ENCODE measurements around the gene RPS3A.
"Not testable (repeated sequence)": the region's sequence is repeated elsewhere in the genome, so short reads cannot be mapped to it uniquely, and the experiment has no call there.

Gene RPS3A

GRCh38 chr4:151099229-151099975 is at the start of gene RPS3A:
Gene RPS3A, plus strand, starts transcription at chr4:151099628. Its CDS starts 25 bp downstream, at chr4:151099653.
- DNase-seq, result peak; percentile 64 to 97 (median 94)

DNA sequence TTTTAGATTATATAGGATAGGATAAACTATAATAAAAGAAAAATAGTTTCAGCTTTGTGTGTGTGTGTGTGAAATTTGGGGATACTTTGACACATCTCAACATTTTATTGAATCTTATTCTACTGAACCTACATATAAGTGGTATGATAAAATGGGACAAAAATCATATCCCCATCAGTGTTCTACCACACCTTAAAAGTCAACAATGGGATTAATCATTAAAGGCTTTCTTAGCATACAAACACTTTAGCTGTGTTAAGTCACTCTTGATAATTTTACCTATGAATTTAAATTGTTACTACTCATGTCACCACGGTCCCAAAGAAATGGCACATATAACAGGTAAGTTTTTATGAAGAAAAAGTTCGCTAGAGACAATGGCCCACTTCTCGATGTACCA is 46.6 kb upstream of the RPS3A start:
- DNase-seq, result no peak

DNA sequence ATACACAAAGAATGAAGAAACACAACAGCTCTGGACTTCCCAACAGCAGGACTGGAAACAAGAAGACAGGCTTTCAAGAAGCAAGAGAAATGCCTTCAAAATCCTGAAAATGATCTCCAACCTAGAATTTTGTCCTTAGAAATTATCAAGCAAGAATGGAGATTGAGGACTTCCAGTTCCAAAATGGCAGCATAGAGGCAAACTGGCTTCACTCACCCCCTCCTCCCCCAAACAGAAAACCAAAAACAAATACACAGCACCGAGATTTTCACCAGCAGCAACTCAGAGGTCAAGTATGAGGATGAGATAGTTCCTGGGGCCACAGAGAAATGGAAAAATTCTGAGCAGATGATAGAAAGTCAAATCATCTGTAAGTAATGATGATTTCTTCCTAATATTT is 43.9 kb upstream of the RPS3A start:
- no peak for DNase-seq

GRCh38 chr4:151063143-151063542 is 36.3 kb upstream of the RPS3A start:
- DNase-seq, result not testable (repeated sequence)

DNA sequence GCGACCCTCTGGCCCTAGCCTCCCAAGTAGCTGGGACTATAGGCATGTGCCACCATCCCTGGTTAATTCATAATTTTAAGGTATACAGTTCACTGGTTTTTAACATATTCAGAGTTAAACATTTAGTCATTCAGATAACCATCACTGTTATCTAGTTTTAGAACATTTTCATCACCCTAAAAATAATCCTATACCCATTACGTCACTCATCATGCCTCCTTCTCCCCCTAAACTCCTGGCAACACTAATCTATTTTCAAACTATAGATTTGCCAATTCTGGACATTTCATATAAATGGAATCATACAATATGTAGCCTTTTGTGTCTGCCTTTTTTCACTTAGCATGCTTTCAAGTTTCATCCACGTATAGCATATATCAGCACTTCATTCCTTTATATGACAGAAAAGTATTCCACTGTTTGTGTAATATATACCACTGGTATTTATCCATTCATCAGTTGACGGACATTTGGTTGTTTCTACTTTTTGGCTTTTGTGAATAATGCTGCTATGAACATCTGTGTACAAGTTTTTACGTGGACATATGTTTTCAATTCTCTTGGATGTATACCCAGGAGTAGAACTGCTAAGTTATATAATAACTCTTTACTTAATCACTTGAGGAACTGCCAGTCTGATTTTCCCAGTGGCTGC is 32.0 kb upstream of the RPS3A start:
- no peak for DNase-seq

GRCh38 chr4:151074416-151074916 is 25.0 kb upstream of the RPS3A start:
- no peak for DNase-seq

- DNase-seq, result not testable (repeated sequence)
Observed at GRCh38 chr4:151077978-151078377, 21.4 kb upstream of the RPS3A start.

- no peak for DNase-seq
Observed at GRCh38 chr4:151087467-151087866, 12.0 kb upstream of the RPS3A start.

DNA sequence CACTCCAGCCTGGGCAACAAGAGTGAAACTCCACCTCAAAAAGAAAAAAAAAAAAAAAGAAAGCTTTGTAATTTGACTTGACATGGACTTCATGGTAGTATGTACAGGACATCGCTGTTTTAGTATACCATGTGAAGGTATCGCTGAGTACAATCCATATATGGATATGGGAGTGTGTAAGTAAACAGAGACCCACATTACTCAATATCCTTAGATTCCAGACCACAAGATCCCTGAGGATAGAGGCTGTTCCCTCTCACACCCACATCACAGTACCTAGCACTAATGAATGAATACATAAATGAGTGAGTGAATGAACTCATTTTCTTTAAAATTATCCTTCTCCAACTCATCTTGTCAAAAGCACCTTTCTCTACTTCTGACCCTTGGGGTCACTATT is 8.4 kb upstream of the RPS3A start:
- no peak for DNase-seq

GRCh38 chr4:151092488-151092887 is 6.9 kb upstream of the RPS3A start:
- no peak for DNase-seq

DNA sequence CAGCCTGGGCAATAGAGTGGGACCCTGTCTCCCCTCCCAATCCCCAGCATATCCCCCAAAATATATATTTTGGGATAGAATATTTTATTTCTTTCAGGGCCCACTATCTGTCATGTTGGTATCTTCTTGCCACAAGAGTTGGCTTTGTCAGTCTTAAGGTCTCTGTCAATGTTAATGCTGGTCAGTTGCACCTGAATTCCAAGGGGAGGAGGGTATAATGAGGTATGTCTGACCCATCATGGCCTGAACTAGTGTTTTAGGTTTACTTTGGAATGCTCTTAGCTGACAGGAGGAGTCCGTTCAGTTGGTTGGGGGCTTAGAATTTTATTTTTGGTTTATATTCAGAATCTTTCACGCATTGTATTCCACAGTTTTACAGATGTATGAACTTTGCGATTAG is 6.2 kb upstream of the RPS3A start:
- no peak for DNase-seq

DNA sequence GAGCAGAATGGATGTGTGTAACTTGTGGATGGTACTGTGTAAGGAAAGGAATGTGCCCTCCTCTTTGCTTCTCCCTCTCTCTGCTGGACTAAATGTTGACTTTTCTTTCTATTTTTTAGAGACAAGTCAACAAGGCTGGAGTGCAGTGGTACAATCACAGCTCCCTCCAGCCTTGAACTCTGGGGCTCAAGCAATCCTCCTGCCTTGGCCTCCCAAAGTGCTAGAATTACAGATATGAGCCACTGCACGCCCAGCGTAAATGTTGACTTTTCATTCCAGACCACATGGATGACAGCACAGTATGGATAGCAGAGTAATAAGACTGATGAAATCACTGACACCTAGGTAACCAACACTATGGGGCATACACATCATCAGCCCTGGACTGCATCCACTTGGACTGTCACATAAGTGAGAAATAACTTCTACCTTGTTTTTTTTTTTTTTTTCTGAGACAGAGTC is 5.1 kb upstream of the RPS3A start:
- no peak for DNase-seq

DNA sequence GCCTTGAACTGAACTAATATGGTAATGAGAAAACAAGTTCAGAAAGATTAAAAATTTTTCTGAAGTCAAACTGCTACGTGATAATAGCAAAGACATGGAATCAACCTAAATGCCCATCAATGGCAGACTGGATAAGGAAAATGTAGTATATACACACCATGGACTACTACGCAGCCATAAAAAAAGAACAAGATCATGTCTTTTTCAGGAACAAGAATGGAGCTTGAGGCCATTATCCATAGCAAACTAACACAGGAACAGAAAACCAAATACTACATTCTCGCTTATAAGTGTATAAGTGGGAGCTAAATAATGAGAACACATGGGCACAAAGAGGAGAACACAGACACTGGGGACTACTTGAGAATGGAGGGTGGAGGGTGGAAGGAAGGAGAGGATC is 4.3 kb upstream of the RPS3A start:
- DNase-seq, result no peak

GRCh38 chr4:151097759-151098158 is 1.7 kb upstream of the RPS3A start:
- DNase-seq, result no peak

DNA sequence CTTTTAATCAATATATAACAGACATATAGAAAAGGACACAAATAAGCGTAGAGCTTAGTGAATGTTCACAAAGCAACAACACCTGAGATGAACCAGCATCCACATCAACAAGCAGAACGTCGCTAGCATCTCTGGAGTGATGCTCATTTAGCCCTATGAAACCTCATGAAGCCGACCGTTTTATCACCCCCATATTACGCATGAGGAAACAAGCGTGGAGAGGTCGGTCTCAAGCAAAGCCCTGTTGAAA is 524 bp upstream of the RPS3A start:
- DNase-seq, result no peak

GRCh38 chr4:151099976-151100417 is 569 bp downstream of the RPS3A start:
- DNase-seq, result peak in 7 of 58 donors; percentile 24 to 81 (median 64)

- no peak for DNase-seq
Observed at GRCh38 chr4:151100531-151100930, 1.1 kb downstream of the RPS3A start.

- no peak for DNase-seq
Observed at GRCh38 chr4:151103758-151104157, 4.3 kb downstream of the RPS3A start.

- no peak for DNase-seq
Observed at GRCh38 chr4:151104621-151105020, 5.2 kb downstream of the RPS3A start.

GRCh38 chr4:151105454-151106032 is 6.1 kb downstream of the RPS3A start:
- no peak for DNase-seq

- DNase-seq, result no peak
Observed at GRCh38 chr4:151107063-151107462, 7.6 kb downstream of the RPS3A start.

GRCh38 chr4:151110236-151110635 is 10.8 kb downstream of the RPS3A start:
- no peak for DNase-seq

GRCh38 chr4:151114338-151114737 is 14.9 kb downstream of the RPS3A start:
- DNase-seq, result no peak

Data from anterior cingulate cortex (tissue), 58 donors.